Upper lobe of left lung (tissue), 4 donors: ENCODE results near the gene APPBP2.

Experiments
- POLR2A ChIP-seq, 4 donors: fragments of 450-650 bp; IDR thresholded peaks; one replicate each; pipeline ENCODE4 v1.5.1; 2016 to 2017; ENCODE audit warnings: antibody characterized with exemption in 4 of 4, mild to moderate bottlenecking in 2 of 4
- TF ChIP-seq, protein P1 (sequence below), 6 experiments: fragments of 450-650 bp in 4 of 6; fragments of 200-600 bp in 2 of 6; sonication (generic) in 2 of 6; IDR thresholded peaks; one replicate each; pipeline ENCODE4 v1.5.1; 2016 to 2019; ENCODE audit warnings: antibody characterized with exemption in 6 of 6

DNA sequence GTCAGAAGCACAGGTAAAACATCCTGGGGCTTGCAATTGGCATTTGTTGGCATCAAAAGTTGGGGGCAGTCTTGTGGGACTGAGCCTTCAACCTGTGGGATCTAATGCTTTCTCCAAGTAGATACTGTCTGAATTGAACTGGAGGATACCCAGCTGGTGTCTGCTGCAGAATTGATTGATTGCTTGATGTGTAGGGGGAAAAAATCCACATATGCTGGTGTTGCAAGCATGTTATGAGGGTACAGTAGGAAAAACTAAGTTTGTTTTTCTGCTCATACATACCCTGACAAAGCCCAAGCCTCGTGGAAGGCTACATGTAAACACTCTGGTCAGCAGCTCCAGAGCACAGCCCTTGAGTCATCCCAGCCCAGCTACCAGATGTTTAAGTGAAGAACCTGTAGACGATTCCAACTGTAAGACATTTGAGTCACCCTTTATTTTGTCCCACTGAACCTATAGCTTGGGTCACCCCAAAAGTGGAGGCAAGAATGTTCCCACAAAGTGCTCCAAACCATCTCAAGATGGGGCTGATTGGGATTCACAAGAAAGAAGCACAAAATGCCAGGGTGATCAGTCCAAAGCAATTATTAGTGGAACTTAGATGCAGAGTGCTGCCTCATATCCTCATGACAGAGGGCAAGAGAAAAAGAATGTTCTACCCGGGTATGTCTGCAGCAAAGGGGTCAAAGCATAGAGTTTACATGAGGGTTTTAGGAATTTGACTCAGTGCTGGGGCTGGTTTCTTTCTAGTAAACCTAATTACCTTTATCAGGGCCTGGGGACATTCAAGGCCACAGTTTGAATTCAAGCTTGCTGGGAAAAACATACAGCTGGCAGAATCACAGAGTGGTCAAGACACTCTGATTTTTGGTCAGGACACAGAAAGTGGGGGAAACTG lies 9.6 kb upstream of the APPBP2 start:
- TF ChIP-seq, protein P1, sequence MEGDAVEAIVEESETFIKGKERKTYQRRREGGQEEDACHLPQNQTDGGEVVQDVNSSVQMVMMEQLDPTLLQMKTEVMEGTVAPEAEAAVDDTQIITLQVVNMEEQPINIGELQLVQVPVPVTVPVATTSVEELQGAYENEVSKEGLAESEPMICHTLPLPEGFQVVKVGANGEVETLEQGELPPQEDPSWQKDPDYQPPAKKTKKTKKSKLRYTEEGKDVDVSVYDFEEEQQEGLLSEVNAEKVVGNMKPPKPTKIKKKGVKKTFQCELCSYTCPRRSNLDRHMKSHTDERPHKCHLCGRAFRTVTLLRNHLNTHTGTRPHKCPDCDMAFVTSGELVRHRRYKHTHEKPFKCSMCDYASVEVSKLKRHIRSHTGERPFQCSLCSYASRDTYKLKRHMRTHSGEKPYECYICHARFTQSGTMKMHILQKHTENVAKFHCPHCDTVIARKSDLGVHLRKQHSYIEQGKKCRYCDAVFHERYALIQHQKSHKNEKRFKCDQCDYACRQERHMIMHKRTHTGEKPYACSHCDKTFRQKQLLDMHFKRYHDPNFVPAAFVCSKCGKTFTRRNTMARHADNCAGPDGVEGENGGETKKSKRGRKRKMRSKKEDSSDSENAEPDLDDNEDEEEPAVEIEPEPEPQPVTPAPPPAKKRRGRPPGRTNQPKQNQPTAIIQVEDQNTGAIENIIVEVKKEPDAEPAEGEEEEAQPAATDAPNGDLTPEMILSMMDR (IDR thresholded peaks at IDR 0.05), result no peak
- TF ChIP-seq POLR2A (IDR thresholded peaks at IDR 0.05), result no peak
